OCI-LY1 (cell line): ENCODE measurements around the gene SFT2D1.

Experiments
- H2AFZ ChIP-seq: fragments of 200-600 bp; sonication (generic), shearing (Covaris generic); 2 replicates; pipeline ENCODE4 v1.6.0; 2014; ENCODE audit warnings: antibody characterized with exemption, mild to moderate bottlenecking, low read length
- H3F3A ChIP-seq: fragments of 200-600 bp; sonication (generic), shearing (Covaris generic); 2 replicates; pipeline ENCODE4 v1.6.0; 2014; ENCODE audit warnings: mild to moderate bottlenecking, antibody characterized with exemption, low read length, moderate library complexity; ENCODE audit not compliant: insufficient read depth
- H3K27ac ChIP-seq: fragments of 200-600 bp; sonication (generic); 2 replicates; pipeline ENCODE4 v1.5.1; 2014; ENCODE audit warnings: low read length, mixed run types, mild to moderate bottlenecking, low read depth; ENCODE audit not compliant: poor library complexity, severe bottlenecking
- H3K27me3 ChIP-seq: fragments of 200-600 bp; sonication (generic); 2 replicates; pipeline ENCODE4 v1.6.0; 2014; ENCODE audit warnings: antibody characterized with exemption, mild to moderate bottlenecking, low read length, moderate library complexity; ENCODE audit not compliant: insufficient read depth
- H3K36me3 ChIP-seq: fragments of 200-600 bp; sonication (generic); 2 replicates; pipeline ENCODE4 v1.6.1; 2014; ENCODE audit warnings: mild to moderate bottlenecking, antibody characterized with exemption, low read length, moderate library complexity, mixed read lengths; ENCODE audit not compliant: insufficient read depth
- H3K4me1 ChIP-seq: fragments of 200-600 bp; sonication (generic); 2 replicates; pipeline ENCODE4 v1.5.1; 2014; ENCODE audit warnings: mild to moderate bottlenecking, low read length, moderate library complexity; ENCODE audit not compliant: insufficient read depth, severe bottlenecking
- H3K4me2 ChIP-seq: fragments of 200-600 bp; sonication (generic), shearing (Covaris generic); 2 replicates; pipeline ENCODE4 v1.6.1; 2014; ENCODE audit warnings: low read length
- H3K4me3 ChIP-seq: fragments of 200-600 bp; sonication (generic); 2 replicates; pipeline ENCODE4 v1.5.1; 2014; ENCODE audit warnings: low read length, low read depth, mild to moderate bottlenecking, mixed read lengths; ENCODE audit not compliant: poor library complexity, severe bottlenecking
- H3K79me2 ChIP-seq: fragments of 200-600 bp; shearing (Covaris generic); 2 replicates; pipeline ENCODE4 v1.6.1; 2016; ENCODE audit warnings: mixed run types, low read length, mixed read lengths; ENCODE audit not compliant: insufficient read depth
- H3K9ac ChIP-seq: fragments of 200-600 bp; sonication (generic), shearing (Covaris generic); 2 replicates; pipeline ENCODE4 v1.6.1; 2014; ENCODE audit warnings: mild to moderate bottlenecking, low read length, mixed read lengths
- H3K9me2 ChIP-seq: fragments of 200-600 bp; sonication (generic), shearing (Covaris generic); 2 replicates; pipeline ENCODE4 v1.6.1; 2014; ENCODE audit warnings: low read depth, mild to moderate bottlenecking, low read length, mixed read lengths
- H3K9me3 ChIP-seq: fragments of 200-600 bp; shearing (Covaris generic); 2 replicates; pipeline ENCODE4 v1.6.1; 2014; ENCODE audit warnings: low read length, mixed read lengths
- H4K20me1 ChIP-seq: fragments of 200-600 bp; sonication (generic), shearing (Covaris generic); 2 replicates; pipeline ENCODE4 v1.6.0; 2016; ENCODE audit warnings: mild to moderate bottlenecking, low read length; ENCODE audit not compliant: insufficient read depth
- CTCF ChIP-seq: fragments of 200-600 bp; sonication (generic), shearing (Covaris generic); IDR thresholded peaks from 2 replicates; pipeline ENCODE4 v1.5.1; 2017; ENCODE audit warnings: mild to moderate bottlenecking, antibody characterized with exemption, low read length, moderate library complexity, mixed read lengths
- EZH2 ChIP-seq: fragments of 200-600 bp; sonication (generic), shearing (Covaris generic); IDR thresholded peaks from 2 replicates; pipeline ENCODE4 v1.8.0; 2017; ENCODE audit warnings: borderline replicate concordance, mixed run types, mild to moderate bottlenecking, antibody characterized with exemption, low read length, moderate library complexity, mixed read lengths

The SFT2D1 gene

GRCh38 chr6:166277892-166278578, 64.3 kb downstream of the SFT2D1 start:
- Histone ChIP-seq H3F3A (no peaks in the 10 kb centered on the region), H3K4me3 (no peak overlapping the region), H4K20me1 (no peaks in the 10 kb centered on the region), H3K79me2 (no peaks in the 10 kb centered on the region), H3K27ac (no peak overlapping the region), H2AFZ (no peak overlapping the region), H3K9me3 (no peaks in the 10 kb centered on the region), H3K9ac (no peak overlapping the region), H3K9me2 (no peaks in the 10 kb centered on the region), H3K4me1 (peaks cover 4% of the 10 kb centered on the region), H3K27me3 (no peaks in the 10 kb centered on the region), H3K4me2 (no peak overlapping the region), H3K36me3 (no peaks in the 10 kb centered on the region)
- no peak for TF ChIP-seq CTCF
- TF ChIP-seq EZH2, result no peak

GRCh38 chr6:166277018-166277417, 65.3 kb downstream of the SFT2D1 start:
- H3K9ac ChIP-seq, result no peak overlapping the region
- H3K4me1 ChIP-seq, result peaks cover 4% of the 10 kb centered on the region
- no peak overlapping the region for H3K4me3 ChIP-seq
- H4K20me1 ChIP-seq, result no peaks in the 10 kb centered on the region
- no peak overlapping the region for H2AFZ ChIP-seq
- H3F3A ChIP-seq, result no peaks in the 10 kb centered on the region
- no peaks in the 10 kb centered on the region for H3K36me3 ChIP-seq
- H3K9me3 ChIP-seq, result no peaks in the 10 kb centered on the region
- TF ChIP-seq EZH2 (no peak), CTCF (no peak)
- H3K27ac ChIP-seq, result no peak overlapping the region
- no peak overlapping the region for H3K4me2 ChIP-seq
- no peaks in the 10 kb centered on the region for H3K79me2 ChIP-seq
- H3K9me2 ChIP-seq, result no peaks in the 10 kb centered on the region
- H3K27me3 ChIP-seq, result no peaks in the 10 kb centered on the region

GRCh38 chr6:166275714-166276166, 66.6 kb downstream of the SFT2D1 start:
- Histone ChIP-seq H2AFZ (no peak overlapping the region), H3K4me1 (peaks cover 4% of the 10 kb centered on the region), H3K9me2 (no peaks in the 10 kb centered on the region), H4K20me1 (no peaks in the 10 kb centered on the region), H3K27me3 (no peaks in the 10 kb centered on the region), H3K4me2 (no peak overlapping the region; the same call in 1 of the 2 replicates), H3K4me3 (no peak overlapping the region), H3K79me2 (no peaks in the 10 kb centered on the region), H3F3A (no peaks in the 10 kb centered on the region), H3K27ac (no peak overlapping the region), H3K36me3 (no peaks in the 10 kb centered on the region), H3K9me3 (no peaks in the 10 kb centered on the region), H3K9ac (no peak overlapping the region)
- TF ChIP-seq EZH2, result no peak
- TF ChIP-seq CTCF, result peak; percentile 98
